Gastrocnemius medialis (tissue), 4 donors: ENCODE results near the gene SULT1C2. TPM values are rescaled to one million over a fixed set of nuclear protein-coding genes. Genes with fewer than 3 reads are reported as not detected.

Source experiments
- ATAC-seq, 2 donors: fragments of 150-250 bp; one replicate each; pipeline ENCODE4 v1.9.1; 2016
- DNase-seq, 2 donors: peaks; one replicate each; pipeline ENCODE4 v3.0.0-alpha.2; 2019
- H3K27ac ChIP-seq, 4 donors: fragments of 200-600 bp; sonication (generic); 1 replicate in 1 of 4; 2 replicates in 3 of 4; pipeline ENCODE4 v1.5.1; 2016 to 2018; ENCODE audit warnings: mild to moderate bottlenecking in 2 of 4, moderate library complexity in 1 of 4
- H3K27me3 ChIP-seq, 3 donors: fragments of 200-600 bp; sonication (generic) in 2 of 3; 1 replicate in 1 of 3; 2 replicates in 2 of 3; pipeline versions ENCODE4 v1.5.1 to v1.6.0; 2016 to 2019; ENCODE audit warnings: mild to moderate bottlenecking in 1 of 3, moderate library complexity in 1 of 3
- H3K36me3 ChIP-seq, 2 donors: fragments of 200-600 bp; sonication (generic) in 1 of 2; one replicate each; pipeline ENCODE4 v1.5.1; 2017 to 2018
- H3K4me1 ChIP-seq, 2 donors: fragments of 200-600 bp; sonication (generic) in 1 of 2; one replicate each; pipeline ENCODE4 v1.5.1; 2016 to 2017; ENCODE audit warnings: mild to moderate bottlenecking in 2 of 2
- H3K4me3 ChIP-seq, 4 donors: fragments of 200-600 bp; sonication (generic) in 3 of 4; 1 replicate in 1 of 4; 2 replicates in 3 of 4; pipeline ENCODE4 v1.5.1; 2016 to 2019; ENCODE audit warnings: mild to moderate bottlenecking in 2 of 4
- H3K9me3 ChIP-seq, 3 donors: fragments of 200-600 bp; sonication (generic) in 2 of 3; 1 replicate in 1 of 3; 2 replicates in 2 of 3; pipeline ENCODE4 v1.5.1; 2016 to 2019
- CTCF ChIP-seq, 5 experiments: fragments of 450-650 bp in 3 of 5; fragments of 200-600 bp in 2 of 5; sonication (generic) in 2 of 5; IDR thresholded peaks in 4 of 5; conservative IDR thresholded peaks in 1 of 5; 1 replicate in 4 of 5; 2 replicates in 1 of 5; pipeline ENCODE4 v1.5.1; 2016 to 2019; ENCODE audit warnings: antibody characterized with exemption in 5 of 5, mild to moderate bottlenecking in 3 of 5, moderate library complexity in 3 of 5
- POLR2A ChIP-seq, 2 donors: fragments of 450-650 bp; IDR thresholded peaks; one replicate each; pipeline ENCODE4 v1.6.1; 2017; ENCODE audit warnings: antibody characterized with exemption in 2 of 2, mild to moderate bottlenecking in 2 of 2, moderate library complexity in 2 of 2
- in situ Hi-C, 4 donors: fragments of 200-750 bp; cut with MboI; loops; one replicate each; pipeline versions ENCODE4 v1.15.0 to v1.8.0; 2017; ENCODE audit warnings: low sequenced_read_pairs in 4 of 4
- intact Hi-C: fragments of 100-400 bp; cut with DNase I; formaldehyde crosslinking; loops from one replicate; pipeline ENCODE4 v1.15.1; 2023; ENCODE audit warnings: low total_unique reads
- total RNA-seq, 4 donors: library from RNA; depleted of rRNA; stranded (reverse); fragments of >200 nt; gene quantifications; one replicate each; pipeline versions ENCODE4 v1.1.0 to v1.2.3, GENCODE V29; 2016

Gene SULT1C2
- total RNA-seq, 4 donors from 2014 or later, result 0.10 to 3.2 TPM; not detected in 2

- Histone ChIP-seq H3K4me3 (no peak overlapping the region), H3K27ac (no peak overlapping the region), H3K27me3 (no peaks in the 10 kb centered on the region), H3K4me1 (no peaks in the 10 kb centered on the region), H3K9me3 (no peaks in the 10 kb centered on the region), H3K36me3 (no peaks in the 10 kb centered on the region)
- in situ Hi-C loops, result no loop called here
- DNase-seq (no peak), ATAC-seq (no peak)
- TF ChIP-seq POLR2A (IDR thresholded peaks at IDR 0.05) (no peak), CTCF (IDR thresholded peaks at IDR 0.05 in 4 of 5, conservative IDR thresholded peaks at IDR 0.05 in 1 of 5) (no peak)
- intact Hi-C loops, result no loop called here
These were observed 37.1 kb downstream of the SULT1C2 start for GRCh38 chr2:108325756-108326155.

- no peak overlapping the region for H3K4me3 ChIP-seq
- ATAC-seq (no peak), DNase-seq (no peak)
- no peak overlapping the region for H3K27ac ChIP-seq
- H3K9me3 ChIP-seq, result no peaks in the 10 kb centered on the region
- in situ Hi-C loops, result no loop called here
- TF ChIP-seq CTCF (IDR thresholded peaks at IDR 0.05 in 4 of 5, conservative IDR thresholded peaks at IDR 0.05 in 1 of 5) (no peak), POLR2A (IDR thresholded peaks at IDR 0.05) (no peak)
- no peaks in the 10 kb centered on the region for H3K36me3 ChIP-seq
- H3K27me3 ChIP-seq, result no peaks in the 10 kb centered on the region
- no peaks in the 10 kb centered on the region for H3K4me1 ChIP-seq
- intact Hi-C loops, result no loop called here
These were observed 41.1 kb downstream of the SULT1C2 start for GRCh38 chr2:108329771-108330170.

- no peaks in the 10 kb centered on the region for H3K4me1 ChIP-seq
- H3K27me3 ChIP-seq, result no peaks in the 10 kb centered on the region
- H3K36me3 ChIP-seq, result no peaks in the 10 kb centered on the region
- TF ChIP-seq CTCF (IDR thresholded peaks at IDR 0.05 in 4 of 5, conservative IDR thresholded peaks at IDR 0.05 in 1 of 5), result no peak
- no peak for TF ChIP-seq POLR2A (IDR thresholded peaks at IDR 0.05)
- no peak overlapping the region for H3K4me3 ChIP-seq
- no peak for DNase-seq
- ATAC-seq, result no peak
- H3K9me3 ChIP-seq, result no peaks in the 10 kb centered on the region
- in situ Hi-C loops (no loop called here), intact Hi-C loops (no loop called here)
- no peak overlapping the region for H3K27ac ChIP-seq
These were observed 42.3 kb downstream of the SULT1C2 start for GRCh38 chr2:108330979-108331378.

GRCh38 chr2:108345951-108346350, 57.3 kb downstream of the SULT1C2 start:
- Histone ChIP-seq H3K4me1 (no peaks in the 10 kb centered on the region), H3K36me3 (no peaks in the 10 kb centered on the region), H3K27ac (no peak overlapping the region), H3K27me3 (no peaks in the 10 kb centered on the region), H3K9me3 (no peaks in the 10 kb centered on the region), H3K4me3 (no peak overlapping the region)
- TF ChIP-seq POLR2A (IDR thresholded peaks at IDR 0.05) (no peak), CTCF (IDR thresholded peaks at IDR 0.05 in 4 of 5, conservative IDR thresholded peaks at IDR 0.05 in 1 of 5) (no peak)
- in situ Hi-C loops (loop anchor here in 1 of 4 donors (10.0 kb wide), 1 partner anchor 239 kb away; no protein-coding TSS in a partner anchor), intact Hi-C loops (no loop called here)
- no peak for DNase-seq
- no peak for ATAC-seq

- no peaks in the 10 kb centered on the region for H3K27me3 ChIP-seq
- DNase-seq (no peak), ATAC-seq (no peak)
- H3K4me3 ChIP-seq, result no peak overlapping the region
- in situ Hi-C loops, result loop anchor here in 1 of 4 donors (10.0 kb wide), 1 partner anchor 238 kb away; no protein-coding TSS in a partner anchor
- H3K4me1 ChIP-seq, result no peaks in the 10 kb centered on the region
- no peak overlapping the region for H3K27ac ChIP-seq
- no peak for TF ChIP-seq CTCF (IDR thresholded peaks at IDR 0.05 in 4 of 5, conservative IDR thresholded peaks at IDR 0.05 in 1 of 5)
- no peak for TF ChIP-seq POLR2A (IDR thresholded peaks at IDR 0.05)
- intact Hi-C loops, result no loop called here
- no peaks in the 10 kb centered on the region for H3K36me3 ChIP-seq
- H3K9me3 ChIP-seq, result no peaks in the 10 kb centered on the region
These were observed 58.1 kb downstream of the SULT1C2 start for GRCh38 chr2:108346827-108347226.
